HEK293 (cell line): ENCODE data around the gene EDAR.

Source experiments
- EGR2 ChIP-seq: fragments of 450-650 bp; formaldehyde crosslinking; IDR thresholded peaks from 2 replicates; pipeline ENCODE4 v1.5.1; 2016; ENCODE audit warnings: low read depth, missing biosample characterization, missing genetic modification characterization
- ZNF140 ChIP-seq: fragments of 450-650 bp; formaldehyde crosslinking; IDR thresholded peaks from 2 replicates; pipeline ENCODE4 v1.5.1; 2016; ENCODE audit warnings: missing biosample characterization, missing genetic modification characterization
- ZNF37A ChIP-seq: fragments of 450-650 bp; IDR thresholded peaks from 2 replicates; pipeline ENCODE4 v1.5.1; 2018; ENCODE audit warnings: missing biosample characterization, missing genetic modification characterization
- ZNF416 ChIP-seq: fragments of 450-650 bp; formaldehyde crosslinking; IDR thresholded peaks from 2 replicates; pipeline ENCODE4 v1.5.1; 2016; ENCODE audit warnings: missing biosample characterization, missing genetic modification characterization
- ZNF585B ChIP-seq: fragments of 450-650 bp; formaldehyde crosslinking; IDR thresholded peaks from 2 replicates; pipeline ENCODE4 v1.5.1; 2016; ENCODE audit warnings: missing biosample characterization, missing genetic modification characterization
- ZNF76 ChIP-seq: fragments of 450-650 bp; formaldehyde crosslinking; IDR thresholded peaks from 2 replicates; pipeline ENCODE4; 2016; ENCODE audit warnings: low read depth, missing biosample characterization, missing genetic modification characterization, borderline replicate concordance

The EDAR gene

DNA sequence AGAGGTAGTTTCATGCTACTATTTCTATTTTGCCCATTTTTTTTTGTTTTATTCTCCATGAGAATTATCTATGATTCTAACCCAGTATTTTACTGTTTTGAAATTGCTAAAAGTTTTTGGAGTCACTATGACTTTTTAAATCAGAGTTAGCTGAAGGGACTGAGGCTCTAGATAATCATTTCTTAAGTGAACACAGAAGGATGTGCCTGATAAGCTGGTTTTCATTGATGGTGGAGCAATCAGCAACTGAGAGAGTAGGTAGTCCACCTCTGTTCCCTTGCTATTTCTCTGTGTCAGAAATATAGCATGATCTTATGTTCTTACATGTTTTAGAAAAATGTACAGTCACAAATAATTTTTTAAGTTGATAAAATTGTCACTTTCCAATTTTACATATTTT, 143.1 kb downstream of the EDAR start (continued):
- TF ChIP-seq ZNF416 (tag by site-specific recombination) = no peak
- TF ChIP-seq ZNF140 (tag by site-specific recombination) = no peak
- no peak for TF ChIP-seq ZNF585B (tag by site-specific recombination)
- no peak for TF ChIP-seq ZNF76
- no peak for TF ChIP-seq EGR2 (tag by site-specific recombination)
- TF ChIP-seq ZNF37A (tag by site-specific recombination) = no peak
